PC-9 (cell line): Measurements from ENCODE around the gene NUP153. TPM values are rescaled to one million over a fixed set of nuclear protein-coding genes. Genes with fewer than 3 reads are reported as not detected.

Experiments
- BruUV-seq: library from RNA; stranded (reverse); fragments of 400-500 nt; replicated peaks from 2 replicates; lab custom pipeline; 2021; lab: Mats Ljungman, UMichigan
- CTCF ChIA-PET: fragments of 300-600 bp; sonication (Branson Sonifier 250); formaldehyde crosslinking; loops from one replicate; lab custom pipeline; 2022; ENCODE audit warnings: antibody characterized with exemption; lab: Charles Lee
- POLR2A ChIA-PET: fragments of 300-600 bp; sonication (Branson Sonifier 250); formaldehyde crosslinking; loops from one replicate; lab custom pipeline; 2022; ENCODE audit warnings: antibody characterized with exemption; ENCODE audit not compliant: unreplicated experiment; lab: Charles Lee
- DNase-seq, 2 experiments: peaks; one replicate each; pipeline versions ENCODE4 v3.0.0 to v3.0.0-alpha.2; 2015 to 2022; ENCODE audit warnings: mixed read lengths in 1 of 2
- H2AFZ ChIP-seq: fragments of 200-600 bp; sonication (generic); 2 replicates; pipeline ENCODE4 v1.8.1; 2017; ENCODE audit warnings: antibody characterized with exemption
- H3F3A ChIP-seq: fragments of 200-600 bp; sonication (generic); 2 replicates; pipeline ENCODE4 v1.8.1; 2017; ENCODE audit warnings: antibody characterized with exemption, mild to moderate bottlenecking, low read depth; ENCODE audit not compliant: insufficient read depth
- H3K27ac ChIP-seq: fragments of 200-600 bp; sonication (generic); 2 replicates; pipeline ENCODE4 v1.6.1; 2016; ENCODE audit warnings: mixed run types
- H3K27me3 ChIP-seq: fragments of 200-600 bp; sonication (generic); 2 replicates; pipeline ENCODE4 v1.6.1; 2016; ENCODE audit warnings: low read depth, mixed run types; ENCODE audit not compliant: insufficient read depth
- H3K36me3 ChIP-seq: fragments of 200-600 bp; sonication (generic); 2 replicates; pipeline ENCODE4 v1.6.1; 2016; ENCODE audit warnings: low read depth, mixed run types
- H3K4me1 ChIP-seq: fragments of 200-600 bp; sonication (generic); replicated peaks from 2 replicates; pipeline ENCODE4 v1.6.1; 2016; ENCODE audit warnings: mixed run types; ENCODE audit not compliant: insufficient read depth
- H3K4me2 ChIP-seq: fragments of 200-600 bp; sonication (generic); 2 replicates; pipeline ENCODE4 v1.6.1; 2017; ENCODE audit warnings: mixed run types
- H3K4me3 ChIP-seq: fragments of 200-600 bp; sonication (generic); 2 replicates; pipeline ENCODE4 v1.6.1; 2016; ENCODE audit warnings: mixed run types
- H3K79me2 ChIP-seq: fragments of 200-600 bp; sonication (generic); 2 replicates; pipeline ENCODE4 v1.6.1; 2017; ENCODE audit warnings: low read depth, mixed run types
- H3K9me2 ChIP-seq: fragments of 200-600 bp; sonication (generic); 2 replicates; pipeline ENCODE4 v1.8.1; 2017; ENCODE audit warnings: mild to moderate bottlenecking; ENCODE audit not compliant: insufficient read depth
- H3K9me3 ChIP-seq: fragments of 200-600 bp; sonication (generic); 2 replicates; pipeline ENCODE4 v1.8.1; 2016; ENCODE audit warnings: low read depth; ENCODE audit not compliant: insufficient read depth
- H4K20me1 ChIP-seq: fragments of 200-600 bp; sonication (generic); 2 replicates; pipeline ENCODE4 v1.8.1; 2017; ENCODE audit not compliant: insufficient read depth
- CTCF ChIP-seq: fragments of 200-600 bp; sonication (generic); conservative IDR thresholded peaks from 2 replicates; pipeline ENCODE4 v1.6.1; 2017; ENCODE audit warnings: mixed run types, antibody characterized with exemption, mild to moderate bottlenecking, moderate library complexity
- EZH2 ChIP-seq: fragments of 200-600 bp; sonication (generic); IDR thresholded peaks from 2 replicates; pipeline ENCODE4 v1.8.0; 2017; ENCODE audit warnings: antibody characterized with exemption, low read depth
- intact Hi-C: fragments of 100-400 bp; cut with micrococcal nuclease; formaldehyde crosslinking; loops from one replicate; pipeline ENCODE4 v1.10.0; 2022; ENCODE audit not compliant: unreplicated experiment
- total RNA-seq: library from RNA; stranded (reverse); gene quantifications from 2 replicates; pipeline ENCODE4 v1.2.3, GENCODE V29; 2021

The NUP153 gene
- total RNA-seq, 1 experiment from 2014 or later: 74.1 TPM

- no TSS peak for BruUV-seq
- ChIA-PET POLR2A (interaction anchor here (0.7 kb wide), 1 partner anchor 422 kb away, joined by 6 read pairs; no protein-coding TSS in a partner anchor), CTCF (no interaction called here)
- H3K36me3 ChIP-seq: no peaks in the 10 kb centered on the region
- intact Hi-C loops: no loop called here
- no peaks in the 10 kb centered on the region for H4K20me1 ChIP-seq
- H2AFZ ChIP-seq: no peak overlapping the region
- H3K9me3 ChIP-seq: peaks cover 17% of the 10 kb centered on the region; the same call in 1 of the 2 replicates
- no peaks in the 10 kb centered on the region for H3K79me2 ChIP-seq
- TF ChIP-seq CTCF (no peak), EZH2 (no peak)
- H3F3A ChIP-seq: no peaks in the 10 kb centered on the region
- no peak overlapping the region for H3K4me2 ChIP-seq
- H3K27ac ChIP-seq: no peak overlapping the region
- H3K4me3 ChIP-seq: no peak overlapping the region
- H3K9me2 ChIP-seq: no peaks in the 10 kb centered on the region
- no peaks in the 10 kb centered on the region for H3K4me1 ChIP-seq
- H3K27me3 ChIP-seq: no peaks in the 10 kb centered on the region
- no peak for DNase-seq
These were observed 129.7 kb downstream of the NUP153 start for GRCh38 chr6:17577059-17577458.

GRCh38 chr6:17574866-17575560 is 131.7 kb downstream of the NUP153 start:
- Histone ChIP-seq H3K79me2 (no peaks in the 10 kb centered on the region), H3K9me3 (peaks cover 17% of the 10 kb centered on the region; the same call in 1 of the 2 replicates), H3K27me3 (no peaks in the 10 kb centered on the region), H4K20me1 (no peaks in the 10 kb centered on the region), H3F3A (no peaks in the 10 kb centered on the region), H3K27ac (no peak overlapping the region), H3K4me1 (no peaks in the 10 kb centered on the region), H2AFZ (no peak overlapping the region), H3K4me2 (no peak overlapping the region), H3K9me2 (no peaks in the 10 kb centered on the region), H3K4me3 (no peak overlapping the region), H3K36me3 (no peaks in the 10 kb centered on the region)
- no TSS peak for BruUV-seq
- TF ChIP-seq CTCF (no peak), EZH2 (no peak)
- POLR2A ChIA-PET: interaction anchor here (0.7 kb wide), 1 partner anchor 381 kb away, joined by 6 read pairs; no protein-coding TSS in a partner anchor
- DNase-seq: no peak
- CTCF ChIA-PET: interaction anchor here (0.7 kb wide), 1 partner anchor 816 kb away, joined by 13 read pairs; no protein-coding TSS in a partner anchor
- intact Hi-C loops: no loop called here

- Histone ChIP-seq H3K4me3 (no peak overlapping the region), H3K36me3 (no peaks in the 10 kb centered on the region), H3K27ac (no peak overlapping the region), H3K9me3 (no peaks in the 10 kb centered on the region; the same call in 1 of the 2 replicates), H3K27me3 (no peaks in the 10 kb centered on the region), H3F3A (no peaks in the 10 kb centered on the region), H3K79me2 (no peaks in the 10 kb centered on the region), H2AFZ (no peak overlapping the region), H3K9me2 (no peaks in the 10 kb centered on the region), H3K4me2 (no peak overlapping the region), H4K20me1 (no peaks in the 10 kb centered on the region), H3K4me1 (no peaks in the 10 kb centered on the region)
- CTCF ChIA-PET: no interaction called here
- DNase-seq: no peak
- intact Hi-C loops: no loop called here
- BruUV-seq: no TSS peak
- TF ChIP-seq EZH2 (no peak), CTCF (no peak)
- POLR2A ChIA-PET: no interaction called here
These were observed 141.3 kb downstream of the NUP153 start for GRCh38 chr6:17565399-17565798.

Other genes with a start within 250 kb of the NUP153 start
- 8.1 and 11.9 TPM in 2 replicates for gene FAM8A1, start 106.6 kb downstream of the NUP153 start, total RNA-seq